Loucy (cell line): Measurements from ENCODE around the gene MRPS27.

Source experiments
- EZH2phosphoT487 ChIP-seq: fragments of 200-600 bp; IDR thresholded peaks from 2 replicates; pipeline ENCODE4 v1.6.1; 2018; ENCODE audit warnings: antibody characterized with exemption, mild to moderate bottlenecking, moderate library complexity, borderline replicate concordance
- TF ChIP-seq, protein P1 (sequence below): fragments of 200-600 bp; sonication (generic); conservative IDR thresholded peaks from 2 replicates; pipeline ENCODE4 v1.5.1; 2014; ENCODE audit warnings: mild to moderate bottlenecking, antibody characterized with exemption, low read length

DNA sequence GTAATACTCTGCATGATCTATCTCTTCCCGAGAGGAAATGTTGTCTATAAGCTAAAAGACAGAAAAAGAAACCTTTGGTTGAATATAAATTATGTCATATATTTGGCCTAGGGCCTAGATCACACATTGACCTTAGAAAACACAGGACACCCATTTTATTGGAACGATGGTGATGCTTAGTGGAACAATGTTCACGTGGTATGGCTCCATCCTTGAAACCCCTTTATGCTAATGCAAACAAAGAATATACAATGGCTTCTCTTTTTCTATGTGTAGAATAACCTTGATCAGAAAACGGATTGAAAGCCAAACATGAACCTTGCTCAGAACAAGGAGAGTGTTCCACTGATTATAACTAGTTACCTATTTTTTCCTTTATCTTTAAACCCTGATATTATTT, 24.5 kb downstream of the MRPS27 start:
- TF ChIP-seq, protein P1, sequence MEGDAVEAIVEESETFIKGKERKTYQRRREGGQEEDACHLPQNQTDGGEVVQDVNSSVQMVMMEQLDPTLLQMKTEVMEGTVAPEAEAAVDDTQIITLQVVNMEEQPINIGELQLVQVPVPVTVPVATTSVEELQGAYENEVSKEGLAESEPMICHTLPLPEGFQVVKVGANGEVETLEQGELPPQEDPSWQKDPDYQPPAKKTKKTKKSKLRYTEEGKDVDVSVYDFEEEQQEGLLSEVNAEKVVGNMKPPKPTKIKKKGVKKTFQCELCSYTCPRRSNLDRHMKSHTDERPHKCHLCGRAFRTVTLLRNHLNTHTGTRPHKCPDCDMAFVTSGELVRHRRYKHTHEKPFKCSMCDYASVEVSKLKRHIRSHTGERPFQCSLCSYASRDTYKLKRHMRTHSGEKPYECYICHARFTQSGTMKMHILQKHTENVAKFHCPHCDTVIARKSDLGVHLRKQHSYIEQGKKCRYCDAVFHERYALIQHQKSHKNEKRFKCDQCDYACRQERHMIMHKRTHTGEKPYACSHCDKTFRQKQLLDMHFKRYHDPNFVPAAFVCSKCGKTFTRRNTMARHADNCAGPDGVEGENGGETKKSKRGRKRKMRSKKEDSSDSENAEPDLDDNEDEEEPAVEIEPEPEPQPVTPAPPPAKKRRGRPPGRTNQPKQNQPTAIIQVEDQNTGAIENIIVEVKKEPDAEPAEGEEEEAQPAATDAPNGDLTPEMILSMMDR = no peak
- TF ChIP-seq EZH2phosphoT487 = no peak
